Urinary bladder (tissue), 4 donors: ENCODE data around the gene NME3. TPM values are rescaled to one million over a fixed set of nuclear protein-coding genes. Genes with fewer than 3 reads are reported as not detected.

ENCODE experiments used
- DNase-seq: peaks from one replicate; pipeline ENCODE4 v3.0.0-alpha.2; 2015; ENCODE audit errors: extremely low spot score
- H3K27ac ChIP-seq: one replicate; pipeline ENCODE4 v1.5.1; 2013; ENCODE audit warnings: low read depth, mild to moderate bottlenecking, moderate library complexity
- H3K36me3 ChIP-seq: one replicate; pipeline ENCODE4 v1.6.1; 2013; ENCODE audit warnings: mild to moderate bottlenecking, moderate library complexity; ENCODE audit not compliant: insufficient read depth
- H3K4me1 ChIP-seq: one replicate; pipeline ENCODE4 v1.6.1; 2013; ENCODE audit warnings: mild to moderate bottlenecking, moderate library complexity; ENCODE audit not compliant: insufficient read depth
- H3K4me3 ChIP-seq: one replicate; pipeline ENCODE4 v1.5.1; 2013; ENCODE audit warnings: low read depth, low read length
- WGBS: extraction: QIAGEN DNeasy Blood & Tissue Kit; methylation state at CpG from one replicate; pipeline ENCODE4 v1.1.7; 2013; 5-methylcytosine and 5-hydroxymethylcytosine counted together
- polyA plus RNA-seq: library from polyadenylated mRNA; stranded (reverse); fragments of 200-250 nt; gene quantifications from one replicate; pipeline ENCODE4 v1.2.3, GENCODE V29; 2013
- total RNA-seq: library from RNA; depleted of rRNA; stranded (reverse); fragments of >200 nt; gene quantifications from one replicate; pipeline ENCODE4 v1.2.3, GENCODE V29; 2014
- donor health status: healthy with polysubstance abuse.
- donor health status: healthy.

NME3 gene
- total and polyA plus RNA-seq, 2 donors, result 19.1 to 121 TPM

DNA sequence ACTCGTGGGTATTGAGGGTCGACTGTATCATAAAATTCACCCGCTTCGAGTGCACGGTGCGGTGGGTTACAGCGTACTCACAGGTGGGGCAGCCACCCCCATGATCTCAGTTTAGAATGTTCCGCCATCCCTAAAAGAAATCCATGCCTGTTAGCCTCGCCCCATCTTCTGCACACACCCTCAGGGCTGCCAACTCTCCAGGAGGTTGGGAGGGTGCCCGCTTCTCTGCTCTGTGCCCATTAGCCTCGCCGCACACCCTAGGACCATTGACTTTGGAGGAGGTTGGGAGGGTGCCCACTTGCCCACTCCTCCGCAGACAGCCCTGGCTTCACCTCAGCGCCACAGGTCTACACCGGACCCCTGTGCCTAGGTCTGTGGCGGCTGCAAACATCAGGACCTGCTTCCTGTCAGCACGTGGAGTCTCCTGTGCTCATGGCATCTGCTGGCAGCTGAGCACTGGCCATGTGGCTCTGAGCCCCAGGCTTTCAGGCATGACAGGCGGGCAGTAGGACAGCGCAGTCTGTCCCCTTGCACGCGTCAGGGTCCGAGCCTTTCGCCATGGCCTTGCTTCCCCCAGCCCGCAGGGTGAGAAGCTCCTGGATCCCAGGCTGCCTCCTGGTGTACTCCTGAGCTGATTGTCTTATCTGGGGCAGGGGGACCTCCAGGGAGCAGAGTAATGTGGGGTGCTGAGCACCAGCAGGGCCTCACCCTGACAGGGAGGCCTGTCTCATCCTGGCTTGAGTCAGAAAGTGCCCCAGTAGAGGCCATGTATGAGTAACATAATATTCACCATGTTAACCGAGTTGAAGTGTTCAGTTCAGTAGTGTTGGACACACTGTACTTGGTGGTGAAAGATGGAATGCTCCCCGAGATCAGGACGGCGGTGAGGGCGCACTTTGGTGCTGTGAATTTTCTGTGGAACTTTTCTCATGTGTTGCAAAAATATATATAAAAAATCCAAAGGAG, 21.9 kb downstream of the NME3 start:
- Histone ChIP-seq H3K36me3 (peaks cover 4% of the 10 kb centered on the region), H3K4me1 (no peaks in the 10 kb centered on the region), H3K27ac (no peak overlapping the region), H3K4me3 (no peak overlapping the region)
- DNase-seq, result no peak
- 95% methylated on average over 29 of the region's 29 CpGs for whole genome bisulfite sequencing

GRCh38 chr16:1747934-1748333, 23.4 kb downstream of the NME3 start:
- WGBS, result 86% methylated on average over 11 of the region's 11 CpGs

GRCh38 chr16:1746693-1747195, 24.6 kb downstream of the NME3 start:
- Histone ChIP-seq H3K4me1 (no peaks in the 10 kb centered on the region), H3K36me3 (peaks cover 4% of the 10 kb centered on the region), H3K27ac (no peak overlapping the region), H3K4me3 (no peak overlapping the region)
- DNase-seq, result no peak
- WGBS, result 92% methylated on average over 31 of the region's 31 CpGs

More at GRCh38 chr16:1747934-1748333, 23.4 kb downstream of the NME3 start:
- H3K4me1 ChIP-seq, result no peaks in the 10 kb centered on the region
- DNase-seq, result no peak
- no peak overlapping the region for H3K4me3 ChIP-seq
- no peak overlapping the region for H3K27ac ChIP-seq
- H3K36me3 ChIP-seq, result peaks cover 4% of the 10 kb centered on the region

DNA sequence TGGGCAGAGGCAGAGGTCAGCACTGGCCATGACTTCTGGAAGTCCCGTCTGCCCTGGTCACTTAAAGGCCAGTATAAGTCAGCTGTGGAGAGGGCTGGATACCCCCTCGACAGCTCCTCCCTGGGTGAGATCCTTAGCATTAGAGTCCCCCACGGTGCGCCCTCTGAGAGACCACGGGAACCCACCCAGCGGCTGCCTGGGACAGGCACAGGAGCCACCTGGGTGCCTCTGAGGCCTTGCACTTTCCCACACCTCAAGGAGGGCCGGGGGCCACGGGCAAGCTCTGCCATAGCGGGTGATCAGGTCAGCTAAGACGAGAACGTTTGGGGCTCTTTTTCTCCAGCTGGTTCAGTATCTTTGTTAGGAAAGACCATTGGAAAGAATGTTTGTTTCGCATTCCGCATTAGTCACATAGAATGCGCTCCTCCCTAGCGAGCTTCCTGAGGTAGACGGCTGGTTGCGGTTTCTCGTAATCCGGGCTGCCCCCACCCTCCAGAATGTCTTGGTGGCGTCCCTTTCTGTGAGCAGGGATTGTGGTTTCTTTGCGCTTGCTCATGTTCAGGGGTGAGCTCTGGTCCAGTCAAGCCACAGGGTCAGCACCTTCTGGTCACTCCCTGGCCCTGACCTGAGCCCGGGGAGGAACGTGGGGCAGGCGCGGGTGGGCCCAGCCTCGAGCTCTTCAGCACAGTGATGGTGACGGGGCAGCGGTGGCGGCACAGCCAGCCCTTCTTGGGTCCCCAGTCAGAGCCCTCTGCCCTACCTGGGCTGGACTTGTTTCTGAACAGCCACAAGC, 25.2 kb downstream of the NME3 start:
- no peak overlapping the region for H3K4me3 ChIP-seq
- H3K4me1 ChIP-seq, result no peaks in the 10 kb centered on the region
- no peak for DNase-seq
- peaks cover 4% of the 10 kb centered on the region for H3K36me3 ChIP-seq
- 91% methylated on average over 29 of the region's 29 CpGs for WGBS
- H3K27ac ChIP-seq, result no peak overlapping the region

GRCh38 chr16:1745181-1745899, 26.0 kb downstream of the NME3 start:
- H3K4me1 ChIP-seq, result no peaks in the 10 kb centered on the region
- DNase-seq, result no peak
- no peak overlapping the region for H3K4me3 ChIP-seq
- H3K36me3 ChIP-seq, result peaks cover 5% of the 10 kb centered on the region
- 86% methylated on average over 25 of the region's 25 CpGs for WGBS
- no peak overlapping the region for H3K27ac ChIP-seq

DNA sequence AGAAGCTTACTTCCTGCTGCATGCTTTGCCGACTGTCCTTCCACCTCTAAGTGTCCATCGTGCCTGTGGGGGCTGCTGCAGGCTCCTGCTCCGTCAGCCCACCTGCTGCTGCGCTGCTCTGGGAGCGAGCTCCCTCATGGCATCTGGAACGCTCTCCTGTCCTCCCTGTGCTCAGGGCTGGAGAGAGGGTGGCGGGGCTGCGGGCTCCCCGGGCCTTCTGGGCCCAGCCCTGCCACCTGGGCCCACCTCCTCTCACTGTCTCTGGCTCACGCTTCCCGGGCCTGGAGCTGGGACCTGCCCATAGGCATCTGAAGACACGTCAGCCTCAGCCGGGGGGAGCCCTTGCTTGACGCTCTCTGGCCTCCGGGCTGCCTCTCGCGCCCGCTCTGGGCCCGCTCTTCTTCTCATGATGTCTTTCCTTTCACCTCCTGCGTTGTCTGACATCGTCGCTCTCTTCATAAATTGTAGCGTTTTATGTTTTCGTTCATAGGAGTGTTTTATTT, 27.0 kb downstream of the NME3 start:
- Histone ChIP-seq H3K27ac (no peak overlapping the region), H3K36me3 (peaks cover 5% of the 10 kb centered on the region), H3K4me1 (no peaks in the 10 kb centered on the region), H3K4me3 (no peak overlapping the region)
- DNase-seq, result no peak
- WGBS, result 91% methylated on average over 24 of the region's 24 CpGs

GRCh38 chr16:1743376-1744337, 27.7 kb downstream of the NME3 start:
- Histone ChIP-seq H3K4me3 (no peak overlapping the region), H3K27ac (no peak overlapping the region), H3K36me3 (peaks cover 5% of the 10 kb centered on the region), H3K4me1 (no peaks in the 10 kb centered on the region)
- WGBS, result 89% methylated on average over 32 of the region's 32 CpGs
- DNase-seq, result no peak

DNA sequence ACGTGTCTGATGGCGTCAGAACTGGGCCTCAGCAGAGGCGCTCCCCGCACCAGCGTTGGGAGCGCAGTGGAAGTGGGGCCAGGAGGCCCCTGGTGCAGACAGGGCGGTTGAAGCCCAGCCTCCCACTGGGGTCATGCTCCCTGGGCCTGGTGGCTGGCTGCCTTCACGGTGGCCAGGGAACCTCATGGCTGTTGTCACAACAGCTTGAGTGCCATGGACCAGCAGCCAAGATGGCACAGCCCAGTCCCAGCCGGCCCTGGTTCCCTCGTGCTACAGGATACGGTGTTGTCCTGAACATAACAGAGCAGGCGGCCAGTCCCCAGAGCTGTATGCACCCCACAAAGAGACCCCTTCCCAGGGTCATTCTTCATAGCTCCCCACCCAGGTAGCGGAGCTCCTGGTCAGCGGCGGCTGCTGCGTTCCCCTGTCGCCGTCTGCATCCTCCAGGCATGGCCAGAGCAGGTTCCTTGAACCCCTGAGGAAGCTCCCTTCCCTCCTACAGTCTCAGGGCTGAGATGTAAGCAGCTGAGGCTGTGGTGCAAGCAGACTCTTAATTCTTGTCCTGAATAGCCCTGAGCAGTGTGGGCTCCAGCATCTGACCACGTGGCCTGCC, 29.7 kb downstream of the NME3 start:
- H3K27ac ChIP-seq, result no peak overlapping the region
- no peak overlapping the region for H3K4me3 ChIP-seq
- DNase-seq, result no peak
- H3K36me3 ChIP-seq, result peaks cover 2% of the 10 kb centered on the region
- 92% methylated on average over 19 of the region's 19 CpGs for WGBS
- no peaks in the 10 kb centered on the region for H3K4me1 ChIP-seq

GRCh38 chr16:1740781-1741490, 30.4 kb downstream of the NME3 start:
- no peak for DNase-seq

DNA sequence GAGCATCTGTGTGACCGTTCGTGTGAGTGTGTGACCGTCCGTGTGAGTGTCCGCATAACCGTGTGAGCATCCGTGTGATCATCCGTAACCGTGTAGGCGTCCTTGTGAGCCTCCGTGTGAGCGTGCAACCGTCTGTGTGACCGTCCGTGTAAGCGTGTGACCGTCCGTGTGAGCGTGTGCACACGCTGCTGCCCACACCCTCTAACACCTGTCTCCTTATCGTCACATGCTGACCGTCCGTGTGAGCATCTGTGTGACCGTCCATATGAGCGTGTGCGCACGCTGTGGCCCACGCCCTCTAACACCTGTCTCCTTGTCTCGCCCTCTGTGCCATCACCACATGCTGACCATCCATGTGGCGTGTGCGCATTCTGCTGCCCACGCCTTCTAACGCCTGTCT, 31.1 kb downstream of the NME3 start:
- no peak overlapping the region for H3K4me3 ChIP-seq
- 97% methylated on average over 33 of the region's 33 CpGs for WGBS
- H3K4me1 ChIP-seq, result no peaks in the 10 kb centered on the region
- H3K36me3 ChIP-seq, result peaks cover 2% of the 10 kb centered on the region
- no peak overlapping the region for H3K27ac ChIP-seq
- DNase-seq, result no peak

More at GRCh38 chr16:1740781-1741490, 30.4 kb downstream of the NME3 start:
- 93% methylated on average over 30 of the region's 30 CpGs for WGBS
- Histone ChIP-seq H3K36me3 (peaks cover 2% of the 10 kb centered on the region), H3K4me3 (no peak overlapping the region), H3K4me1 (no peaks in the 10 kb centered on the region), H3K27ac (no peak overlapping the region)

GRCh38 chr16:1734816-1735215, 36.5 kb downstream of the NME3 start:
- DNase-seq, result no peak
- no peaks in the 10 kb centered on the region for H3K4me1 ChIP-seq
- no peak overlapping the region for H3K4me3 ChIP-seq
- H3K27ac ChIP-seq, result no peak overlapping the region
- WGBS, result 97% methylated on average over 22 of the region's 22 CpGs
- H3K36me3 ChIP-seq, result no peaks in the 10 kb centered on the region
